HepG2 (cell line): ENCODE results near the gene GSC2. TPM values are rescaled to one million over a fixed set of nuclear protein-coding genes. Genes with fewer than 3 reads are reported as not detected.
A peak's percentile ranks its signal among the peaks of the same experiment; 100 is the strongest.

Experiments
- ARID4A ChIP-seq: sonication (generic); formaldehyde crosslinking; IDR thresholded peaks from 2 replicates; pipeline ENCODE4 v1.5.0; 2020; ENCODE audit warnings: mild to moderate bottlenecking, missing genetic modification reagents, borderline replicate concordance
- ATAD3A ChIP-seq: sonication (generic); formaldehyde crosslinking; IDR thresholded peaks from 2 replicates; pipeline ENCODE4 v1.4.0; 2020; ENCODE audit warnings: missing genetic modification reagents
- CEBPZ ChIP-seq: IDR thresholded peaks from 2 replicates; pipeline ENCODE4 v1.6.1; 2012; ENCODE audit warnings: low read length, improper control_type of control experiment
- EP300 ChIP-seq, 3 experiments: sonication (generic) in 1 of 3; formaldehyde crosslinking in 1 of 3; IDR thresholded peaks; 2 replicates each; pipeline versions ENCODE4 v1.5.1 to v1.6.1; 2011 to 2020; ENCODE audit warnings: low read depth in 2 of 3, low read length in 2 of 3, borderline replicate concordance in 1 of 3, improper control_type of control experiment in 1 of 3, mild to moderate bottlenecking in 1 of 3, missing genetic modification reagents in 1 of 3, moderate library complexity in 1 of 3
- MXD3 ChIP-seq: IDR thresholded peaks from 2 replicates; pipeline ENCODE4 v1.6.1; 2016; ENCODE audit warnings: mild to moderate bottlenecking, missing biosample characterization, missing genetic modification reagents
- MYC ChIP-seq: sonication (generic); formaldehyde crosslinking; IDR thresholded peaks from 2 replicates; pipeline ENCODE4 v1.9.0; 2021; ENCODE audit warnings: missing genetic modification reagents, borderline replicate concordance
- RBFOX2 ChIP-seq: fragments of 200-400 bp; formaldehyde crosslinking; IDR thresholded peaks from 2 replicates; pipeline ENCODE4 v1.6.1; 2017; ENCODE audit warnings: low read depth, mild to moderate bottlenecking, low read length
- SIX1 ChIP-seq: sonication (generic); formaldehyde crosslinking; IDR thresholded peaks from 2 replicates; pipeline ENCODE4 v1.4.0; 2020; ENCODE audit warnings: missing genetic modification reagents, borderline replicate concordance
- SMARCE1 ChIP-seq: fragments of 450-650 bp; IDR thresholded peaks from 2 replicates; pipeline ENCODE4 v1.6.1; 2017; ENCODE audit warnings: borderline replicate concordance
- SPEN ChIP-seq: sonication (generic); formaldehyde crosslinking; IDR thresholded peaks from 2 replicates; pipeline ENCODE4 v1.5.1; 2020; ENCODE audit warnings: low read depth, mild to moderate bottlenecking, missing genetic modification reagents
- TFDP1 ChIP-seq: IDR thresholded peaks from 2 replicates; pipeline ENCODE4 v1.6.1; 2016; ENCODE audit warnings: missing compliant biosample characterization, missing genetic modification reagents, borderline replicate concordance
- ZMAT3 ChIP-seq: sonication (generic); formaldehyde crosslinking; conservative IDR thresholded peaks from 2 replicates; pipeline ENCODE4 v1.7.0; 2021; ENCODE audit warnings: missing genetic modification reagents
- ZNF574 ChIP-seq: sonication (generic); formaldehyde crosslinking; IDR thresholded peaks from 2 replicates; pipeline ENCODE4 v1.4.0; 2020; ENCODE audit warnings: missing genetic modification reagents
- ZSCAN30 ChIP-seq: sonication (generic); formaldehyde crosslinking; IDR thresholded peaks from 2 replicates; pipeline ENCODE4 v1.5.0; 2020; ENCODE audit warnings: mild to moderate bottlenecking, missing genetic modification reagents
- polyA plus RNA-seq, 8 experiments: library from polyadenylated mRNA; depleted of rRNA in 3 of 8; stranded (reverse) in 7 of 8; unstranded in 1 of 8; fragments of >200 nt; fragmentation: Illumina TruSeq in 4 of 8; extraction: Trizol in 4 of 8; gene quantifications; 2 replicates each; pipeline versions ENCODE4 v1.2.1 to v1.2.3, GENCODE V29; 2011 to 2016; ENCODE audit warnings: low read depth in 4 of 8, missing spikeins in 1 of 8, mixed read lengths in 1 of 8; ENCODE audit not compliant: insufficient read depth in 1 of 8
- total RNA-seq, 5 experiments: library from RNA; depleted of rRNA; stranded (reverse); fragments of >200 nt; fragmentation: Illumina TruSeq; extraction: Trizol; gene quantifications; 2 replicates each; pipeline ENCODE4 v1.2.3, GENCODE V29; 2016; ENCODE audit warnings: low read depth in 1 of 5

Gene GSC2
- total and polyA plus RNA-seq, 2 of the 13 experiments (the other 11 are each of a cell fraction or from before 2014, with no cell fraction given), result not detected

- no peak; the same call in 1 of the 2 replicates for TF ChIP-seq ZNF574
- TF ChIP-seq ZSCAN30 (CRISPR knock-in tag), result no peak
- no peak for TF ChIP-seq SIX1 (CRISPR knock-in tag)
- TF ChIP-seq ARID4A (CRISPR knock-in tag), result peak; percentile 75; the same call in 1 of the 2 replicates
- peak; percentile 34; the same call in 1 of the 2 replicates for TF ChIP-seq MYC (CRISPR knock-in tag)
- no peak for TF ChIP-seq CEBPZ
- no peak for TF ChIP-seq SMARCE1
- no peak for TF ChIP-seq MXD3
- no peak for TF ChIP-seq ZMAT3 (CRISPR knock-in tag)
- no peak for TF ChIP-seq EP300 (IDR thresholded peaks at IDR 0.05; ENCODE audit: low read depth in 2 of 2, low read length in 2 of 2)
- no peak for TF ChIP-seq EP300 (CRISPR knock-in tag; IDR thresholded peaks at IDR 0.05; ENCODE audit: borderline replicate concordance)
- no peak for TF ChIP-seq ATAD3A (CRISPR knock-in tag)
- peak; percentile 57 for TF ChIP-seq SPEN (CRISPR knock-in tag)
- peak; percentile 41; the same call in 1 of the 2 replicates for TF ChIP-seq TFDP1 (CRISPR knock-in tag)
- TF ChIP-seq RBFOX2, result peak; percentile 85
Measured at GRCh38 chr22:19122143-19122751, 27.8 kb downstream of the GSC2 start, which contains the start of gene DGCR2 (continued).
